H1 (cell line): ENCODE results near the gene CLEC7A. TPM values are rescaled to one million over a fixed set of nuclear protein-coding genes. Genes with fewer than 3 reads are reported as not detected.

Experiments used
- CHD7 ChIP-seq: fragments of 300-600 bp; sonication (generic); IDR thresholded peaks from 2 replicates; pipeline ENCODE4 v1.7.1; 2012; ENCODE audit warnings: low read length, moderate library complexity, mild to moderate bottlenecking, inconsistent platforms; ENCODE audit not compliant: insufficient replicate concordance
- EP300 ChIP-seq, 2 experiments: IDR thresholded peaks; 1 replicate in 1 of 2; 2 replicates in 1 of 2; pipeline ENCODE4 v1.6.1; 2011 to 2012; ENCODE audit warnings: low read depth in 2 of 2, low read length in 2 of 2, mild to moderate bottlenecking in 2 of 2, borderline replicate concordance in 1 of 2, inconsistent platforms in 1 of 2, moderate library complexity in 1 of 2
- HDAC6 ChIP-seq: IDR thresholded peaks from one replicate; pipeline ENCODE4 v1.7.1; 2012; ENCODE audit warnings: low read depth, mild to moderate bottlenecking, inconsistent platforms, low read length, moderate library complexity
- MAX ChIP-seq: IDR thresholded peaks from 2 replicates; pipeline ENCODE4 v1.6.1; 2012; ENCODE audit warnings: inconsistent platforms
- RAD21 ChIP-seq, 2 experiments: IDR thresholded peaks in 1 of 2; conservative IDR thresholded peaks in 1 of 2; 2 replicates each; pipeline ENCODE4 v1.6.1; 2011; ENCODE audit warnings: low read depth in 2 of 2, low read length in 2 of 2, improper control_type of control experiment in 1 of 2, inconsistent platforms in 1 of 2, mild to moderate bottlenecking in 1 of 2, moderate library complexity in 1 of 2
- RBBP5 ChIP-seq: IDR thresholded peaks from 2 replicates; pipeline ENCODE4 v1.7.1; 2012; ENCODE audit warnings: low read depth, mild to moderate bottlenecking, inconsistent platforms, low read length, moderate library complexity, borderline replicate concordance
- RNF2 ChIP-seq: fragments of 200-900, 300-1000 bp; sonication (generic); IDR thresholded peaks from 2 replicates; pipeline ENCODE4 v1.7.1; 2016; ENCODE audit warnings: borderline replicate concordance, low read depth, mild to moderate bottlenecking, antibody characterized with exemption, low read length; ENCODE audit not compliant: poor library complexity, severe bottlenecking; ENCODE audit errors: missing control alignments
- polyA plus RNA-seq, 7 experiments: library from polyadenylated mRNA; depleted of rRNA in 3 of 7; stranded (reverse) in 5 of 7; unstranded in 2 of 7; fragments of >200 nt in 5 of 7; fragments of 200-250 nt in 2 of 7; gene quantifications; 1 replicate in 5 of 7; 2 replicates in 1 of 7; 4 replicates in 1 of 7; pipeline versions ENCODE4 v1.2.1 to v1.2.3, GENCODE V29; 2011 to 2013; ENCODE audit warnings: missing spikeins in 2 of 7, mixed read lengths in 2 of 7
- total RNA-seq: library from RNA; stranded (reverse); fragmentation: NEBNext Ultra II Directional; extraction: Animal tissue kit (Norgen Biotek cat#: 25700); gene quantifications from 2 replicates; pipeline ENCODE4 v1.2.1, GENCODE V29; 2021

The CLEC7A gene
- total and polyA plus RNA-seq, 2 of the 8 experiments (the other 6 are each of a cell fraction or from before 2014, with no cell fraction given), result 0.09 to 0.15 TPM

- TF ChIP-seq CHD7 (no peak), RNF2 (no peak), MAX (no peak), RAD21 (IDR thresholded peaks at IDR 0.05 in 1 of 2, conservative IDR thresholded peaks at IDR 0.05 in 1 of 2; ENCODE audit: low read depth in 2 of 2, low read length in 2 of 2) (no peak), RBBP5 (no peak), EP300 (IDR thresholded peaks at IDR 0.05; ENCODE audit: borderline replicate concordance in 1 of 2, low read depth in 2 of 2, low read length in 2 of 2) (no peak), HDAC6 (no peak)
Observed at GRCh38 chr12:10163084-10163483, 33.1 kb upstream of the CLEC7A start (continued).
